DND-41 (cell line): ENCODE data around the gene STMN3.
A peak's percentile ranks its signal among the peaks of the same experiment; 100 is the strongest.
"Not testable (repeated sequence)": the region's sequence is repeated elsewhere in the genome, so short reads cannot be mapped to it uniquely, and the experiment has no call there.

Experiments used
- ATAC-seq: fragments of 200-7000 bp; cut with Tn5 transposase; 3 replicates; pipeline ENCODE4 v1.9.1; 2021; ENCODE audit warnings: low read depth; ENCODE audit not compliant: insufficient read depth
- DNase-seq: peaks from one replicate; pipeline ENCODE4 v3.0.0-alpha.2; 2020
- H2AFZ ChIP-seq: 2 replicates; pipeline ENCODE4 v1.6.0; 2012; ENCODE audit warnings: low read depth, low read length
- H3K27ac ChIP-seq: 2 replicates; pipeline ENCODE4 v1.5.1; 2012; ENCODE audit warnings: low read length, inconsistent platforms
- H3K27me3 ChIP-seq: fragments of 200-600 bp; sonication (generic); 2 replicates; pipeline ENCODE4 v1.6.0; 2012; ENCODE audit warnings: low read length, mild to moderate bottlenecking, inconsistent platforms; ENCODE audit not compliant: insufficient read depth, poor library complexity
- H3K36me3 ChIP-seq: 2 replicates; pipeline ENCODE4 v1.5.1; 2012; ENCODE audit warnings: low read length, inconsistent platforms; ENCODE audit not compliant: insufficient read depth
- H3K4me1 ChIP-seq: 2 replicates; pipeline ENCODE4 v1.5.1; 2012; ENCODE audit warnings: mild to moderate bottlenecking, low read length; ENCODE audit not compliant: insufficient read depth
- H3K4me2 ChIP-seq: 2 replicates; pipeline ENCODE4 v1.6.0; 2012; ENCODE audit warnings: mild to moderate bottlenecking, moderate library complexity, low read length, inconsistent platforms; ENCODE audit not compliant: insufficient read depth
- H3K4me3 ChIP-seq, 2 experiments: fragments of 200-600 bp in 1 of 2; shearing (Covaris generic) in 1 of 2; 2 replicates each; pipeline ENCODE4 v1.5.1; 2012 to 2016; ENCODE audit warnings: inconsistent platforms in 2 of 2, low read length in 2 of 2, mild to moderate bottlenecking in 2 of 2, low read depth in 1 of 2, moderate library complexity in 1 of 2
- H3K79me2 ChIP-seq: 2 replicates; pipeline ENCODE4 v1.6.0; 2012; ENCODE audit warnings: low read length, inconsistent platforms; ENCODE audit not compliant: insufficient read depth
- H3K9ac ChIP-seq: 2 replicates; pipeline ENCODE4 v1.6.0; 2012; ENCODE audit warnings: low read depth, mild to moderate bottlenecking, inconsistent platforms, low read length, moderate library complexity
- H3K9me3 ChIP-seq: 2 replicates; pipeline ENCODE4 v1.5.1; 2012; ENCODE audit warnings: low read length, moderate library complexity, mild to moderate bottlenecking, inconsistent platforms; ENCODE audit not compliant: insufficient read depth, severe bottlenecking
- H4K20me1 ChIP-seq: 2 replicates; pipeline ENCODE4 v1.6.0; 2012; ENCODE audit warnings: low read length; ENCODE audit not compliant: insufficient read depth
- EZH2 ChIP-seq: IDR thresholded peaks from 3 replicates; pipeline ENCODE4 v1.6.1; 2012; ENCODE audit warnings: borderline replicate concordance, low read depth, mild to moderate bottlenecking, moderate library complexity, low read length, inconsistent platforms; ENCODE audit not compliant: severe bottlenecking
- TF ChIP-seq, protein P1 (sequence below): IDR thresholded peaks from 2 replicates; pipeline ENCODE4 v1.5.1; 2012; ENCODE audit warnings: borderline replicate concordance, low read length, moderate library complexity, mild to moderate bottlenecking; ENCODE audit not compliant: poor library complexity, severe bottlenecking; ENCODE audit errors: extremely low read depth

The STMN3 gene

DNA sequence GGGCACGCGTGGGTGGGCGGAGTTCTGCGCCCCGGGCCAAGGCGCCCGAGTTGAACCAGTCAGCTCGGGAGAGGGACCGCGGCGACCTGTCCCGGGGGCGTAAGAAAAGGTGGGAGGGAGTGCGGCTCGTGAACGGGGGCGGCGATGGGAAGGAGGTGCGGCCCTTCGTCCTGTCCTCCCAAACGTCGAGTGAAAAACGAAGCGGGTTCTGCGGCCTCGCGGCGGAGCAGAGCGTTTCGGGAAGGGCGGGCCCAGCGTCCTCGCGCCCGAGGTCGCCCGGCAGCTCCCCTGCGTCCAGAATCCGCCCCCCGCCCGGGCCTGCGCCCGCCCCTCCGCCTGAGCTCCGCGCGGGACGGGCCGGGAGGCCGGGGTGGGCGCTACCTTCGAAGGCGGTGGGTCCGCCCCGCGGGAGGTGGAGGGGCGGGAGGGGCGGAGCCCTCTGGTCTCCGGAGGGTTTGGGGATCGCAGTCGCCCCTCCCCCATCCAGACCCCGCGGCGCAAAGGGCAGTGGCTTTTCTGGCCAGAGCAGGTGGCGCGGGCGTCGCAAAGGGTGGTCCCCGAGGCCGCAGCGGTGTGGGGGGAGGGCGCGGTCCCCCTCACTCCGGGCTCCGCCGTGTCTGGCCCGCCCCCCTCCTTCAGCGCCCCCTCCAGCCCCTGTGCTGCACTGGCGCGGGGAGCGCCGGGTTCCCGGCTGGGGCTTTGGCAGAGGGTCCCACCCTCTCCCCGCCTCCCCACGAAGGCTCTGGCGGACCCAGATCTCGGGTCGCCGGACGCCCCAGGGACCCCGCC is 838 bp downstream of the STMN3 start:
- peaks cover 19% of the 10 kb centered on the region for H3K36me3 ChIP-seq
- DNase-seq (peak; percentile 84), ATAC-seq (peak; percentile 66)
- H3K79me2 ChIP-seq, result peaks cover 63% of the 10 kb centered on the region
- H3K4me2 ChIP-seq, result peak overlapping the region; percentile 81
- peaks cover 44% of the 10 kb centered on the region for H3K4me1 ChIP-seq
- H2AFZ ChIP-seq, result peak overlapping the region; percentile 80
- peaks cover 35% of the 10 kb centered on the region for H4K20me1 ChIP-seq
- peak overlapping the region; percentile 91 to 92 for H3K4me3 ChIP-seq
- TF ChIP-seq, protein P1, sequence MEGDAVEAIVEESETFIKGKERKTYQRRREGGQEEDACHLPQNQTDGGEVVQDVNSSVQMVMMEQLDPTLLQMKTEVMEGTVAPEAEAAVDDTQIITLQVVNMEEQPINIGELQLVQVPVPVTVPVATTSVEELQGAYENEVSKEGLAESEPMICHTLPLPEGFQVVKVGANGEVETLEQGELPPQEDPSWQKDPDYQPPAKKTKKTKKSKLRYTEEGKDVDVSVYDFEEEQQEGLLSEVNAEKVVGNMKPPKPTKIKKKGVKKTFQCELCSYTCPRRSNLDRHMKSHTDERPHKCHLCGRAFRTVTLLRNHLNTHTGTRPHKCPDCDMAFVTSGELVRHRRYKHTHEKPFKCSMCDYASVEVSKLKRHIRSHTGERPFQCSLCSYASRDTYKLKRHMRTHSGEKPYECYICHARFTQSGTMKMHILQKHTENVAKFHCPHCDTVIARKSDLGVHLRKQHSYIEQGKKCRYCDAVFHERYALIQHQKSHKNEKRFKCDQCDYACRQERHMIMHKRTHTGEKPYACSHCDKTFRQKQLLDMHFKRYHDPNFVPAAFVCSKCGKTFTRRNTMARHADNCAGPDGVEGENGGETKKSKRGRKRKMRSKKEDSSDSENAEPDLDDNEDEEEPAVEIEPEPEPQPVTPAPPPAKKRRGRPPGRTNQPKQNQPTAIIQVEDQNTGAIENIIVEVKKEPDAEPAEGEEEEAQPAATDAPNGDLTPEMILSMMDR, result peak; percentile 59
- TF ChIP-seq EZH2, result no peak
- no peaks in the 10 kb centered on the region for H3K27me3 ChIP-seq
- peak overlapping the region; percentile 92 for H3K27ac ChIP-seq
- peak overlapping the region; percentile 92 for H3K9ac ChIP-seq
- H3K9me3 ChIP-seq, result no peaks in the 10 kb centered on the region

DNA sequence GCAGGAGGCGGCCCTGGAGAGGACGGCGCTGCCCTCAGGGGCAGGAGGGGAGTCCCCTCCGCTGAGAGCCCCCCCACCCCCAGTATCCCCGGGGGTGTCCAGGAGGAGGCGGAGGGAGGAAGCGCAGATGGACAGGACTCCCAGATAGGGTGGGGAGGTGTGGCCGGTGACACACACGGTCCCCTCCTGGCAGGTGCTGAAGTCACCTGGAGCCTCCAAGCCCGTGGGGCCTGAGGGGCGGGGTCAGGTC is 1.4 kb downstream of the STMN3 start:
- Histone ChIP-seq H3K9me3 (no peaks in the 10 kb centered on the region), H3K4me2 (peak overlapping the region; percentile 81), H3K36me3 (peaks cover 19% of the 10 kb centered on the region), H3K4me3 (peak overlapping the region; percentile 91 to 92; a peak in 3 of 4 replicates), H3K27me3 (no peaks in the 10 kb centered on the region), H3K27ac (peak overlapping the region; percentile 92), H4K20me1 (peaks cover 36% of the 10 kb centered on the region), H3K79me2 (peaks cover 67% of the 10 kb centered on the region), H3K9ac (peak overlapping the region; percentile 92), H3K4me1 (peaks cover 38% of the 10 kb centered on the region), H2AFZ (no peak overlapping the region)
- DNase-seq, result no peak
- no peak for ATAC-seq
- no peak for TF ChIP-seq EZH2
- TF ChIP-seq, protein P1, result no peak

DNA sequence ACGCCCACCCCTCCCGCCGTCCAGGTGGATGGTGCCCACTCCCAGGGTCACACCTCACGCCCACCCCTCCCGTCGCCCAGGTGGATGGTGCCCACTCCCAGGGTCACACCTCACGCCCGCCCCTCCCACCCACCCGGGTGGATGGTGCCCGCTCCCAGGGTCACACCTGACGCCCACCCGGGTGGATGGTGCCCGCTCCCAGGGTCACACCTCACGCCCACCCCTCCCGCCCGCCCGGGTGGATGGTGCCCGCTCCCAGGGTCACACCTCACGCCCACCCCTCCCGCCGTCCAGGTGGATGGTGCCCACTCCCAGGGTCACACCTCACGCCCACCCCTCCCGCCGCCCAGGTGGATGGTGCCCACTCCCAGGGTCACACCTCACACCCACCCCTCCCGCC is 2.7 kb downstream of the STMN3 start:
- ATAC-seq, DNase-seq, H3K27ac ChIP-seq, H3K4me2 ChIP-seq, H3K9me3 ChIP-seq, H3K9ac ChIP-seq, H2AFZ ChIP-seq, H3K27me3 ChIP-seq, H3K4me3 ChIP-seq: not testable (repeated sequence)
- Histone ChIP-seq H4K20me1 (peaks cover 41% of the 10 kb centered on the region), H3K36me3 (peaks cover 26% of the 10 kb centered on the region), H3K4me1 (peaks cover 34% of the 10 kb centered on the region), H3K79me2 (peaks cover 78% of the 10 kb centered on the region)

DNA sequence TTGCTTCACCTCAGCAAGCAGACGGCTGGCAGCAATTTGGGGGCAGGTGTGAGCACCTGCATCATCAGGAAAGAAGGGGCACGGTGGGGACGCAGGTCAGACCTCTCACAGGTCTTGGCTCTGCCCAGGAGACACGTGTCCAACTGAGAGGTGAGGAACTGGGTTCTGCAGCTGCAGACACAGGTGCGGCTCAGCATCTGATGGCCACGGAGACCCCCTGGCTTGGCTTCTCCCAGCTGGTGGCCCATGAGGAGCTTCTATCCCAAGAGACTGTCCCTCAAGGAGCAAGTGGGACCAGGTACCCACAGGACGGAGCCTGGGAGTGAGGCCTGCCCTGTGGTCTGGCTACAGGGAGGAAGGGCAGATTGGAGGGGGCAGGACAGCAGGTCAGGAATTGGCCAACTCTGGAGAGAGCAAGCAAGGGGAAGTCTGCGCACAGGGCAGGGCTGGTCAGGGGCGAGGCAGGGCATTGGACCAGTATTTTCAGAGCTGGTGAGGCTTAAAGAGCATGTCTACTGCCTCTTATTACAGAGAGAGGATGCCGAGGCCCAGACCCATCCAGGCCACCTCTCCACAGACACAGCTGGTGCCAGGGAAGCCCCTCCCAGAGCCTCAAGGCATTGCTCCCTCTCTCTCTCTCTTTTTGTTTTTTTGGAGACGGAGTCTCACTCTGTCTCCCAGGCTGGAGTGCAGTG is 4.2 kb downstream of the STMN3 start:
- no peak for DNase-seq
- H2AFZ ChIP-seq, result no peak overlapping the region
- ATAC-seq, result no peak
- no peaks in the 10 kb centered on the region for H3K9me3 ChIP-seq
- no peak overlapping the region for H3K4me3 ChIP-seq
- H3K36me3 ChIP-seq, result peaks cover 26% of the 10 kb centered on the region
- peaks cover 20% of the 10 kb centered on the region for H3K4me1 ChIP-seq
- no peak overlapping the region for H3K4me2 ChIP-seq
- H3K27me3 ChIP-seq, result no peaks in the 10 kb centered on the region
- H3K27ac ChIP-seq, result no peak overlapping the region
- peaks cover 68% of the 10 kb centered on the region for H3K79me2 ChIP-seq
- H4K20me1 ChIP-seq, result peaks cover 41% of the 10 kb centered on the region
- H3K9ac ChIP-seq, result no peak overlapping the region
- TF ChIP-seq EZH2, result no peak
- TF ChIP-seq, protein P1, result no peak
